IMR-90 (cell line): ENCODE measurements around the gene CTSO.

Experiments
- CEBPB ChIP-seq: IDR thresholded peaks from 2 replicates; pipeline ENCODE4 v1.6.1; 2012; ENCODE audit warnings: low read depth, low read length, improper control_type of control experiment
- CTCF ChIP-seq: conservative IDR thresholded peaks from 2 replicates; pipeline ENCODE4 v1.5.1; 2012; ENCODE audit warnings: mild to moderate bottlenecking, low read depth, low read length, improper control_type of control experiment
- FOS ChIP-seq: fragments of 150-350 bp; IDR thresholded peaks from 2 replicates; pipeline ENCODE4 v1.6.1; 2016; ENCODE audit warnings: low read depth, low read length
- MAFK ChIP-seq: IDR thresholded peaks from 2 replicates; pipeline ENCODE4 v1.6.1; 2012; ENCODE audit warnings: low read depth, low read length, improper control_type of control experiment
- NFE2L2 ChIP-seq: fragments of 150-350 bp; IDR thresholded peaks from 2 replicates; pipeline ENCODE4 v1.6.1; 2016; ENCODE audit warnings: low read depth, mild to moderate bottlenecking, low read length
- POLR2A ChIP-seq: IDR thresholded peaks from 2 replicates; pipeline ENCODE4 v1.6.1; 2012; ENCODE audit warnings: mild to moderate bottlenecking, low read depth, low read length
- RAD21 ChIP-seq: IDR thresholded peaks from 2 replicates; pipeline ENCODE4 v1.6.1; 2012; ENCODE audit warnings: low read length, improper control_type of control experiment
- SMC3 ChIP-seq: fragments of 150-350 bp; IDR thresholded peaks from 2 replicates; pipeline ENCODE4 v1.6.1; 2016; ENCODE audit warnings: low read depth, mild to moderate bottlenecking, antibody characterized with exemption, low read length, moderate library complexity
- USF2 ChIP-seq: fragments of 150-350 bp; IDR thresholded peaks from 2 replicates; pipeline ENCODE4 v1.6.1; 2017; ENCODE audit warnings: mild to moderate bottlenecking, antibody characterized with exemption, low read length, low read depth

GRCh38 chr4:155982736-155983385, 29.2 kb upstream of the CTSO start:
- TF ChIP-seq POLR2A = no peak
- no peak for TF ChIP-seq CTCF
- no peak for TF ChIP-seq SMC3
- TF ChIP-seq RAD21 = no peak
- TF ChIP-seq FOS = no peak
- no peak for TF ChIP-seq USF2
- TF ChIP-seq MAFK = no peak
- TF ChIP-seq NFE2L2 = no peak
- no peak for TF ChIP-seq CEBPB
